ENCODE results near the gene RPL5. TPM values are rescaled to one million over a fixed set of nuclear protein-coding genes. Genes with fewer than 3 reads are reported as not detected.

RPL5 gene
- total RNA-seq, 1 experiment from 2014 or later, result 1,607 TPM

DNA sequence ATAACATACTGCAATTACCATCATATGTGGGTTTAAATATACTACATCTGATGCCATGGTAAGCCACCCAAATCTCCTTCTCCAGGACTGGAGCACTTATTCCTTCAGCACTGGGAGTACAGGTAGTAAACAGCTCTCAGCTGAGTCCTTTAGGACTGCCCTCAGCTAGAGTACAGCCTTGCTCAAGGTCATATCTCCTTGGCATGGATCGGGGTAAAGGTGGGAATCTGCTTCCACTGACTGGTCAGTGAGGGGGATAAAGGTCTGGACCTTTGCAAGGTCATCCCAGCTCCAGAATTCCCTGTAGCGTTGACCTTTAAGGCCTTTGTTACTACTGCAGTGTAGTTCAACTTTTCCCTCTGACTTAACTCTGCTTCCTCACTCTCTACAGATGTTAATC, 38.8 kb downstream of the RPL5 start:
- Mint-ChIP-seq H3K36me3 (ENCODE audit: insufficient read depth, unreplicated experiment) (no peaks in the 10 kb centered on the region), H3K9me3 (ENCODE audit: unreplicated experiment) (no peaks in the 10 kb centered on the region), H3K4me1 (ENCODE audit: insufficient read depth, unreplicated experiment) (no peaks in the 10 kb centered on the region), H3K27me3 (ENCODE audit: insufficient read depth, unreplicated experiment) (no peaks in the 10 kb centered on the region), H3K4me3 (ENCODE audit: unreplicated experiment) (no peak overlapping the region), H3K27ac (ENCODE audit: low read depth, unreplicated experiment) (no peak overlapping the region)
- intact Hi-C loops (cut with micrococcal nuclease), result no loop called here
- POLR2A ChIA-PET, result interaction anchor here (1.0 kb wide), 1 partner anchor 14 kb away, joined by 3 read pairs; no protein-coding TSS in a partner anchor
- TF ChIP-seq, protein P1, sequence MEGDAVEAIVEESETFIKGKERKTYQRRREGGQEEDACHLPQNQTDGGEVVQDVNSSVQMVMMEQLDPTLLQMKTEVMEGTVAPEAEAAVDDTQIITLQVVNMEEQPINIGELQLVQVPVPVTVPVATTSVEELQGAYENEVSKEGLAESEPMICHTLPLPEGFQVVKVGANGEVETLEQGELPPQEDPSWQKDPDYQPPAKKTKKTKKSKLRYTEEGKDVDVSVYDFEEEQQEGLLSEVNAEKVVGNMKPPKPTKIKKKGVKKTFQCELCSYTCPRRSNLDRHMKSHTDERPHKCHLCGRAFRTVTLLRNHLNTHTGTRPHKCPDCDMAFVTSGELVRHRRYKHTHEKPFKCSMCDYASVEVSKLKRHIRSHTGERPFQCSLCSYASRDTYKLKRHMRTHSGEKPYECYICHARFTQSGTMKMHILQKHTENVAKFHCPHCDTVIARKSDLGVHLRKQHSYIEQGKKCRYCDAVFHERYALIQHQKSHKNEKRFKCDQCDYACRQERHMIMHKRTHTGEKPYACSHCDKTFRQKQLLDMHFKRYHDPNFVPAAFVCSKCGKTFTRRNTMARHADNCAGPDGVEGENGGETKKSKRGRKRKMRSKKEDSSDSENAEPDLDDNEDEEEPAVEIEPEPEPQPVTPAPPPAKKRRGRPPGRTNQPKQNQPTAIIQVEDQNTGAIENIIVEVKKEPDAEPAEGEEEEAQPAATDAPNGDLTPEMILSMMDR (IDR thresholded peaks at IDR 0.05; ENCODE audit: unreplicated experiment), result no peak
- no peak for DNase-seq (ENCODE audit: unreplicated experiment)
- CTCF ChIA-PET, result interaction anchor here (0.6 kb wide), 2 partner anchors 159 to 191 kb away, joined by 3 to 4 read pairs; no protein-coding TSS in a partner anchor
- BruUV-seq (replicated peaks), result no TSS peak

DNA sequence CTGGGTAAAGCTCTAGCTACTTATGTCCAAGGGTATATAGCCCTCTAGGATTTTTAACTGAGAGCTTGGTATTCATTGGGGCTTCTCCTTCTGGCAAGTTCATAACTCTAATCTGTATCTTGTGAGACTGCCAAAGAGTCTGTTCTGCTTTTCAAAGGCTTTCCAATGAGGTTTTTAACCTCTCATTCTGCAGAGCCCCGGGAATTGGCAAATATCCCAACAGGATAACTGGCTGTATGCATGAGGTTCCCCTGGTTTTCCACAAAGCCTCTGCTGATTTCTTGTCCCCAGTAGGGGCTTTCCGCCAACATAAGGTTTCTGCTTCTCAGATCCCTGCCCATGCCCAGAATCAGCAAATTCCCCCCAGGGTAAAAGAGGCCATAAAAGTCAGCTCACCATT, 40.9 kb downstream of the RPL5 start:
- Mint-ChIP-seq H3K27me3 (ENCODE audit: insufficient read depth, unreplicated experiment) (no peaks in the 10 kb centered on the region), H3K4me3 (ENCODE audit: unreplicated experiment) (no peak overlapping the region), H3K27ac (ENCODE audit: low read depth, unreplicated experiment) (no peak overlapping the region), H3K9me3 (ENCODE audit: unreplicated experiment) (no peaks in the 10 kb centered on the region), H3K4me1 (ENCODE audit: insufficient read depth, unreplicated experiment) (no peaks in the 10 kb centered on the region), H3K36me3 (ENCODE audit: insufficient read depth, unreplicated experiment) (no peaks in the 10 kb centered on the region)
- ChIA-PET POLR2A (interaction anchor here (0.7 kb wide), 1 partner anchor 13 kb away, joined by 3 read pairs; no protein-coding TSS in a partner anchor), CTCF (interaction anchor here (0.5 to 1.0 kb wide), 3 partner anchors 13 to 88 kb away, joined by 3 to 6 read pairs (median 3); partner anchors contain the start of gene DIPK1A)
- TF ChIP-seq, protein P1 (IDR thresholded peaks at IDR 0.05; ENCODE audit: unreplicated experiment), result no peak
- intact Hi-C loops (cut with micrococcal nuclease), result no loop called here
- no peak for DNase-seq (ENCODE audit: unreplicated experiment)
- no TSS peak for BruUV-seq (replicated peaks)

DNA sequence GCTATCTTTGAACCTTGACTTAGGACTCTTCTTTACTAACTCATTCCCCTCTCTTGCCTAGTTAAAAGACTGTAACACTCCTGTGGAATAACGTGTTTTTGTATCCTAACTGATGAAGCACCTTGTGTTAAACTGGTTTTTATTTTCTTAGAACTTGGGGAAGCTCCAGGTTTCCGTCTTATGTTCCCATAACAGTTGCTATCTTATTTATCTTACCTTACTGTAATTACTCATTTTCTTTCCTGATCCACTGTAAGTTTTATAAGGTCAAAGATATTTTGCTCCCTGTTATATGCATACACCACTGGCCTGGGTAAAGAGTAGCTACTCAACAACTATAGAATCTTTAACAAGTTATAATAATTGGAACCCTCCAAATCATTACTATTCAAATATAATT, 43.1 kb downstream of the RPL5 start:
- CTCF ChIA-PET, result interaction anchor here (0.5 to 1.0 kb wide), 2 partner anchors 35 to 119 kb away, joined by 3 to 4 read pairs; no protein-coding TSS in a partner anchor
- H3K4me3 Mint-ChIP-seq (ENCODE audit: unreplicated experiment), result no peak overlapping the region
- no peak overlapping the region for H3K27ac Mint-ChIP-seq (ENCODE audit: low read depth, unreplicated experiment)
- BruUV-seq (replicated peaks), result no TSS peak
- no peaks in the 10 kb centered on the region for H3K9me3 Mint-ChIP-seq (ENCODE audit: unreplicated experiment)
- H3K4me1 Mint-ChIP-seq (ENCODE audit: insufficient read depth, unreplicated experiment), result no peaks in the 10 kb centered on the region
- H3K27me3 Mint-ChIP-seq (ENCODE audit: insufficient read depth, unreplicated experiment), result no peaks in the 10 kb centered on the region
- POLR2A ChIA-PET, result interaction anchor here (0.7 kb wide), 1 partner anchor 27 kb away, joined by 3 read pairs; no protein-coding TSS in a partner anchor
- intact Hi-C loops (cut with micrococcal nuclease), result no loop called here
- H3K36me3 Mint-ChIP-seq (ENCODE audit: insufficient read depth, unreplicated experiment), result no peaks in the 10 kb centered on the region
- DNase-seq (ENCODE audit: unreplicated experiment), result no peak
- TF ChIP-seq, protein P1 (IDR thresholded peaks at IDR 0.05; ENCODE audit: unreplicated experiment), result no peak

DNA sequence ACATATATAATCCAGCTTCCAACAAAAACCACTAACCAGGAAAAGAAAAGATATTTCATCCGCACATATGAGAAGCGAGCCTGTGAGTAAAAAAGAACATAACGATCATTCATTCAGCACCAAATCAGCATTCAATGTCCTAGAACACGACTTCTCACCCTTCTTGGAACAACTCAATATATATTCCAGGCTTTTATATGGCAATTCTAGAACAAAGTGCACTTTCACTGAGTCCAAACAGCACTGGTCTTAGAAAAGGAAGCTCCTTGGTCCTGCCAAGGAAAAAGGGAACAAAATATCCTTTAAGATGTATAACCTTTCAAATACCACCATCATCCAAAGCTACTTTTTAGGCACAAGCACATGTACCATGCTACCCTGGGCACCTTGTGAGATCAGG, 44.5 kb downstream of the RPL5 start:
- no peak for DNase-seq (ENCODE audit: unreplicated experiment)
- TF ChIP-seq, protein P1 (IDR thresholded peaks at IDR 0.05; ENCODE audit: unreplicated experiment), result no peak
- POLR2A ChIA-PET, result interaction anchor here (0.5 to 1.5 kb wide), 4 partner anchors 9 to 607 kb away, joined by 3 to 4 read pairs (median 4); partner anchors contain the start of gene RPL5
- H3K4me1 Mint-ChIP-seq (ENCODE audit: insufficient read depth, unreplicated experiment), result no peaks in the 10 kb centered on the region
- no TSS peak for BruUV-seq (replicated peaks)
- no peaks in the 10 kb centered on the region for H3K27me3 Mint-ChIP-seq (ENCODE audit: insufficient read depth, unreplicated experiment)
- CTCF ChIA-PET, result interaction anchor here (0.5 to 1.2 kb wide), 6 partner anchors 32 to 415 kb away, joined by 3 to 4 read pairs (median 3); partner anchors contain the start of gene RPL5
- no peak overlapping the region for H3K27ac Mint-ChIP-seq (ENCODE audit: low read depth, unreplicated experiment)
- H3K4me3 Mint-ChIP-seq (ENCODE audit: unreplicated experiment), result no peak overlapping the region
- H3K9me3 Mint-ChIP-seq (ENCODE audit: unreplicated experiment), result no peaks in the 10 kb centered on the region
- intact Hi-C loops (cut with micrococcal nuclease), result no loop called here
- no peaks in the 10 kb centered on the region for H3K36me3 Mint-ChIP-seq (ENCODE audit: insufficient read depth, unreplicated experiment)

Measured in MCF 10A (cell line).